ENCODE results near the gene SLK.

SLK gene

DNA sequence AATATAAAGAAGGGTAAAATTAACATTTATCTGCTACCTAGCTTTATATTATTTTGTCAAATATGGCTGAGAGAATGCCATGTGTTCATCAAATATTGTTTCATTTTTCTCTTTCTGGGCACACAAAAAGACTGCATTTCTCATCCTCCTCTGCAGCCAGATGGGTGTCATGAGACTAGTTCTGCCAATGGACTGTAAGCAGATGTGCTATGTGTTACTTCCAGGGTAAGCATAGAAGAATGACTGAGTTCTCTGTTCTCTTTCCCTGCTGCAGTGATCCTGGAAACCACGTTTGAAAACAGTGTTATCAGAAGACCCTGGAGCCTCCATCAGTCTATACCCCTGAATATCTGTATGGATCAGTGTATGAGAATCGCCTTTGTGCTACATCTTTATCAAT is 24.1 kb upstream of the SLK start:
- no peak for DNase-seq

- no peak for DNase-seq
Observed at GRCh38 chr10:103947799-103948516, 19.0 kb upstream of the SLK start.

DNA sequence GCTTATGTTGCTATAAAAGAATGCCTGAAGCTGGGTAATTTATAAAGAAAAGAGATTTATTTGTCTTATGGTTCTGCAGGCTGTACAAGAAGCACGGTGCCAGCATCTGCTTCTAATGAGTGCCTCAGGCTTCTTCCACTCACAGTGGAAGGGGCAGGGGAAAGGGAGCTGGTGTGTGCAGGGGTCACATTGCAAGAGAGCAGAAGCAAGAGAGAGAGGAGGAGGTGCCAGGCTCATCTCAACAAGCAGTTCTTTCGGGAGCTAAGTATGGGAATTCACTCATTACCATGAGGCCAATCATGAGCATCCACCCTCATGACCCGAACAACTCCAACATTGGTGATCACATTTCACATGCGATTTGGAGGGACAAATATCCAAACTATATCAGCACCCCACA is 17.2 kb upstream of the SLK start:
- no peak for DNase-seq

GRCh38 chr10:103951183-103951582 is 15.8 kb upstream of the SLK start:
- no peak for DNase-seq

GRCh38 chr10:103951942-103952341 is 15.0 kb upstream of the SLK start:
- no peak for DNase-seq

- DNase-seq = no peak
Observed at GRCh38 chr10:103954543-103954942, 12.4 kb upstream of the SLK start.

DNA sequence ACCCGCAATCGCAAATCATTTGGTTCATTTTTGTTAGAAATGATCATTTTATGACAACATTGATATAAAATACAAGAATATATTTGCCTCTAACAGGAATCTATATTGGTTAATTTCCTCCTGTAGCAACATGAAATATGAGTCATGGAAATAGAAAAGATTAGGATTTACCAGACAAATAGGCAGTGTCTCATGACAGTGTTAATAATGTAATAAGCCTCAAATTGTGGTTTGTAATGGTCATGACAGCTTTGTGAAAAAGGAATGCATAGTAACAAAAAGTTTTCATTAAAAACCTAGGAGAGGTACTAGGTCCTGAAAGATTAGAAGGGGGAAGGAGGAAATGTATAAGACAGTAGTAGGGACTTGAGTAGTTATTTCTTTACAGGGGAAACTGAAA is 7.9 kb upstream of the SLK start:
- no peak for DNase-seq

DNA sequence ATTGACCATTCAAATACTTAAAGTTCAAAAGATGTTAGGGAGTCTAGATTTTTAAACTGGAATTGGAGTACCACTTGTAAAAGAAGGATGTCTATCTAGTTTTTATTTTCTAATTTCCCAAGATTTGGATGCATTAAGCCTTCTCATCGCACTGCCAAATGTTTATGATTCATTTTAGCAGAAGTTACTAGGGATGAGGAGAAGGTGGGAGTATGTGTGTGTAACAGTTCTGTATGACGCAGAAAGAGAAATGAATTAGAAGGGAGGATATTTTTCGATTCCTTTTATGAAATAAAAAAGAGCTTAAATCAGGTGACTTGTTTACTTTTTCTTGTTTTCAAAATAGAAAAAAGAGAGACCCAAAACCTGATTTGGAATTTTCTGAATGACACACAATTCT is 6.8 kb upstream of the SLK start:
- no peak for DNase-seq

GRCh38 chr10:103967448-103968071 is 620 bp downstream of the SLK start:
- DNase-seq = peak; percentile 16

DNA sequence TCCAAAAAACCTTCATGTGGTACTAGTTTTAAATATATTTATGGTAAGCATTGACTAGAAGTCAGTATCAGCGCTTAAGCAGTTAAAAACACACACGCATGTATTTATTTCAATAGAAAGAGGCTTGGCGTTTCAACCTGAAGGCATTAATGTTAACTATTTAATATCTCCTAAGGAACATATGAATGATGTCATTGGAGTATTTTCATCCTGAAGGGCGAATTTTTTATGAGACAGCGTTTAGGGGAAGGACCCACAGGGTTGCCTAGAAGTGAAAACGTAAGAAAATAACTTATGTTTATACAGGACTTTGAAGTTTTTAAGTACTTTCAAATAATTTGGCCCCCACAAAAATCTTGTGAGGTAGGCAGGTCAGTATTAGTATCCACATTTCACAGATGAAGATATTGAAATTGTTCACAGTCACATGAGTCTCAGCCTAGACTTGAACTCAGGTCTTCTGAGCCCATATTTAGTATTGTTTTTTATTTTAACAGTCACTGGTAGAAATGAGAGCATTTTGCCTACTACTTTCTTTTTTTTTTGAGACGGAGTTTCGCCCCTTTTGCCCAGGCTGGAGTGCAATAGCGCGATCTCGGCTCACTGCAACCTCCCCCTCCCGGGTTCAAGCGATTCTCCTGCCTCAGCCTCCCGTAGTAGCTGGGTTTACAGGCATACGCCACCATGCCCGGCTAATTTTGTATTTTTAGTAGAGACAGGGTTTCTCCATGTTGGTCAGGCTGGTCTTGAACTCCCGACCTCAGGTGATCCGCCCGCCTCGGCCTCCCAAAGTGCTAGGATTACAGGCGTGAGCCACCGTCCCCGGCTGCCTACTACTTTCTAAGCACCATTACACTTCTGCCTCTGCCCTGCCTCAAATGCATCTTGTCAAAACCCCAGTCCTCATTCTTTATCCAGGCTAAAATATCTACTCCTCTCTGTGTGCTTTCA is 1.8 kb downstream of the SLK start:
- no peak for DNase-seq

GRCh38 chr10:103969436-103969835 is 2.5 kb downstream of the SLK start:
- DNase-seq = no peak

DNA sequence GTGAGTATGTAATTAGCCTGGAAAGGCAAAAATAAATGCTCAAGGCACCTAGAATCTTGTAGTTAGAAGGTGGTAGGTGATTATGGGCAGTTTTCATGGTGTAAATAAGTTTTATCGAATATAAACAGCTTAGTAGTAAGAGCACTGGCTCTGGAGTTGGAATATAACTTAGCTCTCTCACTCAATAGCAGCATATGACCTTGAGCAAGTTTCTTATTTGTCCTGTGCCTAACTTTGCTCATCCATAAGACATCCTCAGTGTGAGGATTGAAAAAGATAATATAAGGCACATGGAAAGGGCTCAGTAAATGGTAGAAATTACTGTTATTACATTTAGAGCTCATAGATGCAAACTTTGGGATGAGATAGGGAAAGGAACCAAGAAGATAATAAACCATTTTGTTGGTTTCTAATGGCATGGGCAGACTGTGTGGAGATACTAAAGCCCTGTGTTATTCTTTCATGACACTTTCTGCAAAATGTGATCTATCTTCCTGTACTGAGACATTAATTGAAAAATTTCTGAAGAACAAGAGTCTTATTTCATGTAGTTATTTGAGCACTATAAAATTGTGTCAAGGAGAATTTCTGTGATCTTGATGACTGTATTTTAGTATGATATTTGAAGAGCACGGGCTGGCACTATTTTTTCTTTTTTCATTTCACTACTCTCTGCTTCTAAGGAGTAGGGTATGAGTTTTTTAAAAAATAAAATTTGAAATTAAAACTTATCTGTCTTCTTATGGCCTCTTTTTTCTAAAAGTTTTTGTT is 3.1 kb downstream of the SLK start:
- DNase-seq = no peak

- no peak for DNase-seq
Observed at GRCh38 chr10:103975169-103975568, 8.2 kb downstream of the SLK start.

DNA sequence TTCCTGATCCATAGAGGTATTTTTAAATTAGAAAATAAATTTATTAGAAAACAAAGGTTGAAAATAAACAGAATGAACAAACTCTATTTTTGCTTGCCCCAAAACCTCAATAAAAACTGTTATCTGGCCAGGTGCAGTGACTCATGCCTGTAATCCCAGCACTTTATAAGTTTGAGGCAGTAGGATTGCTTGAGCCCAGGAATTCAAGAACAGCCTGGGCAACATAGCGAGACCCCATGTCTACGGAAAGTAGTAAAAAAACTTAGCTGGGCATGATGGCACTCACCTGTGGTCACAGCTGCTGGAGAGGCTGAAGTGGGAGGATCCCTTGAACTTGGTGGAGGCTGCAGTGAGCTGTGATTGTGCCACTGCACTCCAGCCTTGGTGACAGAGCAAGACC is 10.3 kb downstream of the SLK start:
- no peak for DNase-seq

DNA sequence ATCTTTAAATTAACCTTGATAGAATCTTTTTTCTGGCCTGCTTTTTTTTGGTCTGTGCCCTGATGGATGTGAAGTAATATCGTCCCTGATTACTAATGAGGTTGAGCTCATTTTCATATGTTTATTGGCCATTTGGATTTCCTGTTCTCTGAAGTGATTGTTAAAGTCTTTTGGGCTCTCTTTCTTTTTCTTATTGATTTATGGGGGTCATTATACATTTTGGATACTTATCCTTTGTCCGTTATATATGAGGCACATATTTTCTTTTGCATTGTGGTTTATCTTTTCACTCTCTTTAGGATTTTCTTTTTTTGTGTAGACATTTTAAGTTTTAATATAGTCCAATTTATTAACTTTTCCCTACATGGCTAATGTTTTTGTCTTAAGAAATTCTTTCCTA is 12.6 kb downstream of the SLK start:
- no peak for DNase-seq

- DNase-seq = no peak
Observed at GRCh38 chr10:103980288-103980906, 13.5 kb downstream of the SLK start.

GRCh38 chr10:103982639-103983038 is 15.7 kb downstream of the SLK start:
- peak; percentile 10 for DNase-seq

- no peak for DNase-seq
Observed at GRCh38 chr10:103983367-103983911, 16.5 kb downstream of the SLK start.

- no peak for DNase-seq
Observed at GRCh38 chr10:103985726-103986125, 18.8 kb downstream of the SLK start.

DNA sequence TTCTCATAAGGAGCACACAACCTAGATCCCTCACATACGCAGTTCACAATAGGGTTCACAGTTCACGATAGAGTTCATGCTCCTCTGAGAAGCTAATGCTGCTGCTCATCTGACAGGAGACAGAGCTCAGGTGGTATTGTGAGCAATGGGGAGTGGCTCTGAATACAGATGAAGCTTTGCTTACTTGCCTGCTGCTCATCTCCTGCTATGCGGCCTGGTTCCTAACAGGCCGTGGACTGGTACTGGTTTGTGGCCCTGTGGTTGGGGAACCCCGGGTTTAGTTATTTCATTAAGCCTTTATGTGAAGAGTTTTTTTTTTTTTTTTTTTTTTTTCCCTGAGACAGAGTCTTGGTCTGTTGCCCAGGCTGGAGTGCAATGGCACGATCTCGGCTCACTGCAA is 19.4 kb downstream of the SLK start:
- DNase-seq = no peak

DNA sequence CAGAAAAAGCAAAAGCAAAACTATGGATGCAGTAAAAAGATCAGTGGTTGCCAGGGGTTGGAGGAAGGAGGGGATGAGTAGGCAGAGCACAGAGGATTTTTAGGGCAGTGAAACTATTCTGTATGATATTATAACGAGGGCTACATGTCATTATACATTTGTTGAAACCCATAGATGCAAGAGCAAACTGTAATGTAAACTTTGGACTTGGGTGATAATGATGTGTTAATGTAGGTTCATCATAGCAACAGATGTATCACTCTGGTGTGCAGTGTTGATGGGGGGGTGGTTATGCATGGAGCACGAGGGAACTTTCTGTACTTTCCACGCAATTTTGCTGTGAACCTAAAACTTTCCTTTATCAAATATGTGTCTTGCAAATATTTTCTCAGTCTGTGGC is 23.2 kb downstream of the SLK start:
- no peak for DNase-seq

GRCh38 chr10:103990531-103990930 is 23.6 kb downstream of the SLK start:
- no peak for DNase-seq
